Measurements from ENCODE around the gene FLT3LG. TPM values are rescaled to one million over a fixed set of nuclear protein-coding genes. Genes with fewer than 3 reads are reported as not detected.

FLT3LG gene
- total RNA-seq, 3 donors from 2014 or later = 52.3 to 64.8 (median 56.9) TPM

DNA sequence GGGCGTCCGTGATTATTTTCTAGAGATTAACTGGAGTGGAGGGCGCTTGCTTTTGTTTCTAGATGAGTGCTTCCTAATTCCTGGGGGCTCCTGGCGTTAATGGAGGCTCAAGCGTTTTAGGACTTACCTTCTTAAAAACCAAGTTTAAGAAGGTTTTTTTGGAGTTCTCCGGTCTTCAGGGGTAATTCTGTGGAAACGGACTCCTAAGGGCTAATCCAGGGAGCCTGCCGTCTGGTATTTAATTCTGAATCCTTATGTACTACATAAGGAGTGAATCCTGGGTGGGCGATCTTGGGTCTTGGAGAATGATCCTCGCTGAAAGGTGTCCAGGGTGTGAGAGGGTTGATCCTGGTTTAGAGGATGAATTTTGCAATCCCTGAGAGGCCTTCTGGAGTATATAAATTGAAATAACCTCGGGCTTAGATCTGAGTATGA lies 22.6 kb downstream of the FLT3LG start:
- Mint-ChIP-seq H3K4me1 (ENCODE audit: low read depth) (peaks cover 59% of the 10 kb centered on the region), H3K36me3 (ENCODE audit: insufficient read depth) (peaks cover 46% of the 10 kb centered on the region)

DNA sequence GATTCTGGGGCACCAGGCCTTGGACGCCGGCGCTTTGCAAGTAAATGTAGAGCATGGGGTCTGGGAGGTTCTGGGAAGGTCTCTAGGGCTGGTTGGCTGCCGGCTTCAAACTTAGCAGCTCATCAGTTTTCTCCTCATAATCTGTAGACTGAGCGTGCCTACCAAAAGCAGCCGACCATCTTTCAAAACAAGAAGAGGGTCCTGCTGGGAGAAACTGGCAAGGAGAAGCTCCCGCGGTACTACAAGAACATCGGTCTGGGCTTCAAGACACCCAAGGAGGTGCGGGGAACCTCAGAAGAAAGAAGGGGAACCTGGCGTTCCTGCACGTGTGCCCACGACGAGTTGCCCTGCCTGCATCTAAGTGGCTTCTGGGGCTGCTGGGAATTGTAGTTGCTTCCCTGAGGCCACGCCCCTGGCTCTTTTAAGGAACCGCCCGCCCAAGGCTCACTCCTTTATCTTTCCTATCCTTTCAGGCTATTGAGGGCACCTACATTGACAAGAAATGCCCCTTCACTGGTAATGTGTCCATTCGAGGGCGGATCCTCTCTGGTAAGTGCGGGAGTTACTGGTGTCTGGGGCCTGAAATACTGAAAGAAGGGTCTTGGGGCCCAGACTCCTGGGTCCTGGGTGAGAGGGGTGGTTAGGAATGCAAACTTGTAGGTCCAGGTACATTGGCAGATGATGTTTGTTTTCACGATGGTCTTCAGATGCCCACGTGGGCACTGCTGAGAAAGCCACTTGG lies 23.2 kb downstream of the FLT3LG start:
- H3K9me3 Mint-ChIP-seq = no peaks in the 10 kb centered on the region
- H3K4me1 Mint-ChIP-seq (ENCODE audit: low read depth) = peaks cover 61% of the 10 kb centered on the region
- H3K36me3 Mint-ChIP-seq (ENCODE audit: insufficient read depth) = peaks cover 41% of the 10 kb centered on the region
- ATAC-seq (peak; percentile 4), DNase-seq (peak; percentile 66)
- H3K27me3 Mint-ChIP-seq (ENCODE audit: low read depth) = no peaks in the 10 kb centered on the region
- peak overlapping the region; percentile 98 for H3K4me3 Mint-ChIP-seq

More for the DNA sequence above, 22.6 kb downstream of the FLT3LG start:
- Mint-ChIP-seq H3K9me3 (no peaks in the 10 kb centered on the region), H3K4me3 (peak overlapping the region; percentile 98), H3K27me3 (ENCODE audit: low read depth) (no peaks in the 10 kb centered on the region)
- no peak for DNase-seq
- ATAC-seq = no peak

DNA sequence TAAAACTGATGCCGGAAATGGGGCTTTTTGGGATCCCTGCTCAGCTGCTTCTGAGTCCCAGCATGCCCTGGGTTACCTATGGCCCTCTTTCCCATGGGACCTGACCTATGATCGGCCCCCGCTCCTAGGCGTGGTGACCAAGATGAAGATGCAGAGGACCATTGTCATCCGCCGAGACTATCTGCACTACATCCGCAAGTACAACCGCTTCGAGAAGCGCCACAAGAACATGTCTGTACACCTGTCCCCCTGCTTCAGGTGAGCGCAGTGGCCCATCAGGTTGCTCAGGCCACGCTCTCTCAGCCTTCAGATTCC lies 23.7 kb downstream of the FLT3LG start:
- ATAC-seq (no peak), DNase-seq (no peak)
- H3K9me3 Mint-ChIP-seq = no peaks in the 10 kb centered on the region
- H3K4me3 Mint-ChIP-seq = peak overlapping the region; percentile 98
- H3K4me1 Mint-ChIP-seq (ENCODE audit: low read depth) = peaks cover 61% of the 10 kb centered on the region
- H3K36me3 Mint-ChIP-seq (ENCODE audit: insufficient read depth) = peaks cover 35% of the 10 kb centered on the region
- no peaks in the 10 kb centered on the region for H3K27me3 Mint-ChIP-seq (ENCODE audit: low read depth)

DNA sequence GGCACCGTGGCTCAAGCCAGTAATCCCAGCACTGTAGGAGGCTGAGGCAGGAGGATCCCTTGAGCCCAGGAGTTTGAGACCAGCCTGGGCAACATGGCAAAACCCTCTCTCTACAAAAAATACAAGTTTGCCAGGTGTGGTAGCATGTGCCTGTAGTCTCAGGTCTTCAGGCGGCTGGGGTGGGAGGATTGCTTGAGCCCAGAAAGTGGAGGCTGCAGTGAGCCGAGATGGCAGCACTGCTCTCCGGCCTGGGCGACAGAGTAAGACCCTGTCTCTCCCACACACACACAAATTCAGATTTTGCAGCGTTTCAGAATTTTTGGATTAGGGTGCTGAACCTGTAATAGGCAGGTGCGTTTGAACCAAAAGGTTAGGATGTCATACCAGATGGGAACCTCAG lies 24.5 kb downstream of the FLT3LG start:
- DNase-seq (no peak), ATAC-seq (no peak)
- H3K4me3 Mint-ChIP-seq = peak overlapping the region; percentile 98
- H3K36me3 Mint-ChIP-seq (ENCODE audit: insufficient read depth) = peaks cover 32% of the 10 kb centered on the region
- no peaks in the 10 kb centered on the region for H3K9me3 Mint-ChIP-seq
- H3K4me1 Mint-ChIP-seq (ENCODE audit: low read depth) = peaks cover 61% of the 10 kb centered on the region
- H3K27me3 Mint-ChIP-seq (ENCODE audit: low read depth) = no peaks in the 10 kb centered on the region

DNA sequence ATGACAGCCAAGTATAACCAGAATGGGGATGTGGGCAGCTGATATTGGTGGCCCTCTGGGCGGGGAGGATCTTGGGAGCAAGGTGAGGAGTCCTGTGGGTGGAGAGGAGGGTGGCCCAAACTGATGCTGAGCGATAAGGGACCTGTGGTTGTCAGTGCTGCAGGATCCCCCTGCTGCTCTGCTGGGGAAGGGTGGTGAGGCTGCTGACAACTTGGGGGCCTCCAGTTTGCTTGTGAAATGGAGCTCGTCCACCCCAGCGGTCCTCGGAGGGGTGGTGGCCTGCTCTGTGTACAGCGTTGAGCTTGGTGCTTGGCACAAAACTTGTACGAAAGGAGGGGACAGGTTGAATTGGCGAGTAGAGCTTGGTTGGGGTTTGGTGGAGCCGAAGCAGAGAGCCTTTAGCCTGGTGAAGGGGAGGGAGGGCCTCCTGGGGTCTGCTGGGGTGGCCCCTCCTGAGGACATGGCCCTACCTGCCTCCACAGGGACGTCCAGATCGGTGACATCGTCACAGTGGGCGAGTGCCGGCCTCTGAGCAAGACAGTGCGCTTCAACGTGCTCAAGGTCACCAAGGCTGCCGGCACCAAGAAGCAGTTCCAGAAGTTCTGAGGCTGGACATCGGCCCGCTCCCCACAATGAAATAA lies 25.1 kb downstream of the FLT3LG start:
- H3K4me3 Mint-ChIP-seq = peak overlapping the region; percentile 98
- ATAC-seq = no peak

DNA sequence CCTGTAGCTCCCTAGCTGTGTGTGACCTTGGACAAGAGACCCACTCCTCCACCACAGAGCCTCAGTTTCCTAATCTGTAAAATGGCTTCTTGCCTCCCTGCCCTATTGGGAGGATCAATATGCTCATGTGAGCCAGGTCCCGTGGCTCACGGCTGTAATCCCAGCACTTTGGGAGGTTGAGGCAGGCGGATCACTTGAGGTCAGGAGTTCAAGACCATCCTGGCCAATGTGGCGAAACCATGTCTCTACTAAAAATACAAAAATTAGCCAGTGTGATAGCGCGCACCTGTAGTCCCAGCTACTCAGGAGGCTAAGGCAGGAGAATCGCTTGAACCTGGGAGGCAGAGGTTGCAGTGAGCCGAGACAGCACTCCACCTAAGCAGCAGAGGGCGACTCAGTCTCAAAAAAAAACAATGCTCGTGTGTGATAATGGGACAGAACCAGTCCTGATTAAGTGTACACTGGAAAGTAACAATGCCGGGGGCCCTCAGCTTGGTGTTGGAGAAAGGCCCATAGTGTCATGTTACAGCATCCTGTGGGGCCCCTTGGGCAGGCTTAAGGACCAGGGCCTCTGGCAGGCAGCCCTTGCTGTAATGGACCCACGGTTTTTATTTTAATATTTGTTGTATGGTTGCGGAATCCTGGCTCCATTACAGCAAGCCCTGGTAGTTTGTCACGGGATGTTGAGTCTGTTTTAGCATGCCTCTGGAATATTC lies 29.0 kb downstream of the FLT3LG start:
- Mint-ChIP-seq H3K9me3 (no peaks in the 10 kb centered on the region), H3K4me3 (no peak overlapping the region), H3K27me3 (ENCODE audit: low read depth) (no peaks in the 10 kb centered on the region), H3K36me3 (ENCODE audit: insufficient read depth) (peaks cover 16% of the 10 kb centered on the region), H3K4me1 (ENCODE audit: low read depth) (peaks cover 52% of the 10 kb centered on the region)
- DNase-seq = peak; percentile 37
- ATAC-seq = peak in 1 of 2 donors; percentile 15

More for the DNA sequence above, 25.1 kb downstream of the FLT3LG start:
- Mint-ChIP-seq H3K27me3 (ENCODE audit: low read depth) (no peaks in the 10 kb centered on the region), H3K9me3 (no peaks in the 10 kb centered on the region), H3K4me1 (ENCODE audit: low read depth) (peaks cover 61% of the 10 kb centered on the region), H3K36me3 (ENCODE audit: insufficient read depth) (peaks cover 32% of the 10 kb centered on the region)
- DNase-seq = no peak

DNA sequence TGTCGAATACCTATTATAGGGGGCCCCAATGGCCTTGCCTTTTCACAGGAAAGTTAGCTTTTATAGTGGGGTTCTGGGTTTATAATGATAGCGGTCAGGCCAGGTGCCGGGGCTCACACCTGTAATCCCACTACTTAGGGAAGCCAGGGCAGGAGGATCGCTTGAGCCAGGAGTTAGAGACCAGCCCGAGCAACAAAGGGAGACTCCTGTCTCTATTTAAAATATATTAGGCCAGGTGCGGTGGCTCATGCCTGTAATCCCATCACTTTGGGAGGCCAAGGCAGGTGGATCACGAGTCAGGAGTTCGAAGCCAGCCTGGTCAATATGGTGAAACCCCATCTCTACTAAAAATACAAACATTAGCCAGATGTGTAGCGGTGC lies 29.6 kb downstream of the FLT3LG start:
- Mint-ChIP-seq H3K4me1 (ENCODE audit: low read depth) (peaks cover 48% of the 10 kb centered on the region), H3K9me3 (no peaks in the 10 kb centered on the region), H3K27me3 (ENCODE audit: low read depth) (no peaks in the 10 kb centered on the region), H3K4me3 (no peak overlapping the region), H3K36me3 (ENCODE audit: insufficient read depth) (peaks cover 14% of the 10 kb centered on the region)
- ATAC-seq = no peak
- DNase-seq = no peak

DNA sequence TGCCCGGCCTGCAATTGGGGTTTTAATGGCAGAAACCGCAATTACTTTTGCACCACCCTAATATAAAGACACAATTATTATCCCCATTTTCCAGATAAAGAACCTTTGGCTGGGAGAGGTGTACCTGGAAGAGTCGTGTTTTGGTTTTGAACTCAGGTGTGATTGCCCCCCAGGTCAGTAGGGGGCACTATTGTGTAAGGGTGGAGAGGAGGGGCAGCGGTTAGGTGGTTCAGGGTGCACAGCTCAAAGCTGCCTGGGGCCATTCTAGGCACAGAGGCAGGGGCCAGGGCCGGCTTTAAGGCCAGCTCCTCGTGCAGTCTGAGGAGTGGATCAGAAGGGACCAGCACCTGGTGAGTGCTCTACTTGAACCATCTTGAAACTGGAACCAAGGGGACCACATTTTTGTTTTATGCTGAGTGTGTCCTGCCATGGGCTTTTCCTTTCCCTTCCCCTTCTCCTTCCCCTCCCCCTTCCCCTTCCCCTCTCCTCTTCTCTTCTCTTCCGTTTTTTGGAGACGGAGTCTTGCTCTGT lies 32.6 kb downstream of the FLT3LG start:
- no peaks in the 10 kb centered on the region for H3K9me3 Mint-ChIP-seq

DNA sequence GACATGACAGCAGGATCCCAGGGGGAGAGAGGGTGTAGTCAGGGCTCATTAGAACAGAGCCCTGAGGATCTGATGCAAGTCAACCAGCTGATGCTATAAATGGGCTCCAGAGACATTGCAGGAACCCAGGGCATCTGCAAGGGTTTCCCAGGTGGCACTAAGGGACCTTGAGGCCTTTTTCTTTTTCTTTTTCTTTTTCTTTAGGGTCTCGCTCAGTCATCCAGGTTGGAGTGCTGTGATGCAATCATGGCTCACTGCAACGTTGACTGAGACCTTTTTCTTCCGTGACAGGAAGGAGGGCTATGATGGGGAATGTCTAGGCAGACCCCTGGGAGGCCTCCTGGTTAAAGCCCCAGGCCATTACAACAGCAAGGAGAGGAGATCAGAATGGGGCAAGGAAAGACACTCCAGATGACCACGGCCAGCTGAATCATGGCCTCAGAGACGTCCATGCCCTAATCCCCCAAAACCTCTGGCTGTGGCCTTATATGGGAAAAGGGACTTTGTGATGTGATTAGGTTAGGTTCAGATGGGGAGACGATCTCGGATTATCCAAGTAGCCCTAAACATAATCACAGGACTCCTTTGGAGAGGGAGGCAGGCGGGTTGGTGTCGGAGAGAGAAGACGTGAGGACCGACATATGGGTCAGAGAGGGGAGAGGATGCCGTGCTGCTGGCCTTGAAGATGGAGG lies 33.9 kb downstream of the FLT3LG start:
- DNase-seq (no peak), ATAC-seq (no peak)
- Mint-ChIP-seq H3K4me1 (ENCODE audit: low read depth) (peaks cover 27% of the 10 kb centered on the region), H3K4me3 (no peak overlapping the region), H3K27me3 (ENCODE audit: low read depth) (no peaks in the 10 kb centered on the region), H3K9me3 (no peaks in the 10 kb centered on the region), H3K36me3 (ENCODE audit: insufficient read depth) (no peaks in the 10 kb centered on the region)

More for the DNA sequence above, 32.6 kb downstream of the FLT3LG start:
- DNase-seq = peak; percentile 78
- H3K27me3 Mint-ChIP-seq (ENCODE audit: low read depth) = no peaks in the 10 kb centered on the region
- no peaks in the 10 kb centered on the region for H3K36me3 Mint-ChIP-seq (ENCODE audit: insufficient read depth)
- peak; percentile 77 to 82 for ATAC-seq
- no peak overlapping the region for H3K4me3 Mint-ChIP-seq
- peaks cover 31% of the 10 kb centered on the region for H3K4me1 Mint-ChIP-seq (ENCODE audit: low read depth)

DNA sequence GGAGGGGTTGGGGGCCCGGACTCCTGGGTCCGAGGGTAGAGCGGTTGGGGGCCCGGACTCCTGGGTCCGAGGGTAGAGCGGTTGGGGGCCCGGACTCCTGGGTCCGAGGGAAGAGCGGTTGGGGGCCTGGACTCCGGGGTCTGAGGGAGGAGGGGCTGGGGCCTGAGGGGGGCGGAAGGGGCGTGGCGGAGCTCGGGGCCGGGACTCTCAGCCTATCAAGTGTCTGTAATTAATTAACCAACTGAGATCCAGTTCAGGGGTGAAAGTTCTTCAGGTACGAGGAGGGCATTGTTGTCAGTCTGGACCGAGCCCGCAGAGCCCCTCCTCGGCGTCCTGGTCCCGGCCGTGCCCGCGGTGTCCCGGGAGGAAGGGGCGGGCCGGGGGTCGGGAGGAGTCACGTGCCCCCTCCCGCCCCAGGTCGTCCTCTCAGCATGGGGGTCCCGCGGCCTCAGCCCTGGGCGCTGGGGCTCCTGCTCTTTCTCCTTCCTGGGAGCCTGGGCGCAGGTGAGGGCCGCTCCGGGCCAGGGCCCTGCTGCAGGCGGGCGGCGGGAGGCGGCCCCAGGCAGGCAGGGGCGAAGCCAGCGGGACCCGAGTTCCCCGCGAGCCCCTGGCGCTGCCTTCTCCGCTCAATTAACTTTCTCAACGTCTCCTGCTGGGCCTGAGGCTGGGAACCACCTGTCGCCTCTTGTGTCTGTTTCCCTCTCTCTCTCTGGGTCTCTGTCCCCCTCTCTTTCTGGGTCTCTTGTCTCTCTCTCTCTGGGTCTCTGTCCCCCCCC lies 39.1 kb downstream of the FLT3LG start:
- Mint-ChIP-seq H3K27me3 (ENCODE audit: low read depth) (no peaks in the 10 kb centered on the region), H3K9me3 (no peaks in the 10 kb centered on the region), H3K36me3 (ENCODE audit: insufficient read depth) (no peaks in the 10 kb centered on the region), H3K4me3 (peak overlapping the region; percentile 79), H3K4me1 (ENCODE audit: low read depth) (peaks cover 34% of the 10 kb centered on the region)
- ATAC-seq (peak; percentile 75 to 78), DNase-seq (no peak)

DNA sequence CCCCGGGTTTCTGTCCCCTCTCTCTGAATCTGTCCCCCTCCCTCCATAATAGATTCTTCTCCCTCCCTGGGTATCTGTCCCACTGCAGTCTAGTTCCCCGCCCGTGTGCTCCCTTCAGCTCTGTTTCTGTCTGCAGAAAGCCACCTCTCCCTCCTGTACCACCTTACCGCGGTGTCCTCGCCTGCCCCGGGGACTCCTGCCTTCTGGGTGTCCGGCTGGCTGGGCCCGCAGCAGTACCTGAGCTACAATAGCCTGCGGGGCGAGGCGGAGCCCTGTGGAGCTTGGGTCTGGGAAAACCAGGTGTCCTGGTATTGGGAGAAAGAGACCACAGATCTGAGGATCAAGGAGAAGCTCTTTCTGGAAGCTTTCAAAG lies 39.7 kb downstream of the FLT3LG start:
- H3K4me1 Mint-ChIP-seq (ENCODE audit: low read depth) = peaks cover 34% of the 10 kb centered on the region
- H3K9me3 Mint-ChIP-seq = no peaks in the 10 kb centered on the region
- H3K27me3 Mint-ChIP-seq (ENCODE audit: low read depth) = no peaks in the 10 kb centered on the region
- ATAC-seq (peak; percentile 29 to 35), DNase-seq (no peak)
- H3K4me3 Mint-ChIP-seq = peak overlapping the region; percentile 79
- H3K36me3 Mint-ChIP-seq (ENCODE audit: insufficient read depth) = no peaks in the 10 kb centered on the region

DNA sequence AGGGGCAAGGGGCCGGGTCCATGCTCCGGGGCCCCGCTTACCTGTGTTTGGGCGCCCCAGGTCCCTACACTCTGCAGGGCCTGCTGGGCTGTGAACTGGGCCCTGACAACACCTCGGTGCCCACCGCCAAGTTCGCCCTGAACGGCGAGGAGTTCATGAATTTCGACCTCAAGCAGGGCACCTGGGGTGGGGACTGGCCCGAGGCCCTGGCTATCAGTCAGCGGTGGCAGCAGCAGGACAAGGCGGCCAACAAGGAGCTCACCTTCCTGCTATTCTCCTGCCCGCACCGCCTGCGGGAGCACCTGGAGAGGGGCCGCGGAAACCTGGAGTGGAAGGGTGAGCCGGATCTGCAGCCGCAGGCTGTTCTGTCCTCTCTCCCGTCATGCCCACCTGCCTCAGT lies 40.1 kb downstream of the FLT3LG start:
- Mint-ChIP-seq H3K9me3 (no peaks in the 10 kb centered on the region), H3K4me1 (ENCODE audit: low read depth) (peaks cover 34% of the 10 kb centered on the region), H3K36me3 (ENCODE audit: insufficient read depth) (peaks cover 1% of the 10 kb centered on the region), H3K4me3 (peak overlapping the region; percentile 79), H3K27me3 (ENCODE audit: low read depth) (no peaks in the 10 kb centered on the region)
- no peak for ATAC-seq
- no peak for DNase-seq

DNA sequence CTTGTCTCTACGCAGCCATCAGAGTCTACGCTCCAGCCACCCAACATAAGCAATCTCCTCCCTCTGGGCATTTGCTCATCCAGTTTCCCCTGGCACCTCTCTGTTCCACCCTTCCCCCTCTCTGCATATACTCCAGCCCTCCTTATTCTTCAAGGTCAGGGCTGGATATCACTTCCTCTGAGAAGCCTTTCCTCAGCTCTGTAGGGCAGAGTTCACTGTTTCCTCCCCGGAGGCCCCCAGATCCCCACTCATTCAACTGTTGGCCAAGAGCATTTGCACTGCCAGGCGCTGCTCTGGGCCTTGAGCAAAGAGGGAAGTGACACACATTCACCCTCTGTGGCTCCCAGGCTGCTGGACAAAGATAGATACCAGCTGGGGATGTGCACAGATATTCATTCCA lies 41.8 kb downstream of the FLT3LG start:
- H3K4me1 Mint-ChIP-seq (ENCODE audit: low read depth) = peaks cover 34% of the 10 kb centered on the region
- no peak overlapping the region for H3K4me3 Mint-ChIP-seq
- H3K36me3 Mint-ChIP-seq (ENCODE audit: insufficient read depth) = peaks cover 5% of the 10 kb centered on the region
- ATAC-seq (no peak), DNase-seq (no peak)
- no peaks in the 10 kb centered on the region for H3K27me3 Mint-ChIP-seq (ENCODE audit: low read depth)
- no peaks in the 10 kb centered on the region for H3K9me3 Mint-ChIP-seq

Data from activated T-cell treated with anti-CD3 and anti-CD28 coated beads, Interleukin-2, amount 50 U/mL, for 4 hours (primary cell).